ENCODE measurements around the gene PKNOX2.

Gene PKNOX2

DNA sequence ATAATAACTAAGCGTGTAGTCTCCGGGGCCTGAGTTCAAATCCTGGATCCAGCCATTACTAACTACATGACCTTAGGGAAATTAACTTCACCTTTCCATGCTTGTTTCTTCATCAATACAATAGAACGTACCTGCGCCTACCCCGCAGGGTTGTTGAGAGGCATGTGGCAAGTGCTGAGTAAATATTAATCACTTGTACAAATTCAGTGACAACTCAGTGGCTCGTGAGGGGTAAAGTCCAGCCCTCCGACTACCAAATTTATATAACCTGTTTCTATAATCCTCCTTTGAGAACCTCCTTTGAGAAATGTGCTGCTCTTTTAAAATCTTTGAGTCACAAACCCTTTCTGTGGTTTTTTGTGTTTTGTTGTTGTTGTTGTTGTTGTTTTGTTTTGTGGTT lies 281.7 kb downstream of the PKNOX2 start:
- TF ChIP-seq, protein P1, sequence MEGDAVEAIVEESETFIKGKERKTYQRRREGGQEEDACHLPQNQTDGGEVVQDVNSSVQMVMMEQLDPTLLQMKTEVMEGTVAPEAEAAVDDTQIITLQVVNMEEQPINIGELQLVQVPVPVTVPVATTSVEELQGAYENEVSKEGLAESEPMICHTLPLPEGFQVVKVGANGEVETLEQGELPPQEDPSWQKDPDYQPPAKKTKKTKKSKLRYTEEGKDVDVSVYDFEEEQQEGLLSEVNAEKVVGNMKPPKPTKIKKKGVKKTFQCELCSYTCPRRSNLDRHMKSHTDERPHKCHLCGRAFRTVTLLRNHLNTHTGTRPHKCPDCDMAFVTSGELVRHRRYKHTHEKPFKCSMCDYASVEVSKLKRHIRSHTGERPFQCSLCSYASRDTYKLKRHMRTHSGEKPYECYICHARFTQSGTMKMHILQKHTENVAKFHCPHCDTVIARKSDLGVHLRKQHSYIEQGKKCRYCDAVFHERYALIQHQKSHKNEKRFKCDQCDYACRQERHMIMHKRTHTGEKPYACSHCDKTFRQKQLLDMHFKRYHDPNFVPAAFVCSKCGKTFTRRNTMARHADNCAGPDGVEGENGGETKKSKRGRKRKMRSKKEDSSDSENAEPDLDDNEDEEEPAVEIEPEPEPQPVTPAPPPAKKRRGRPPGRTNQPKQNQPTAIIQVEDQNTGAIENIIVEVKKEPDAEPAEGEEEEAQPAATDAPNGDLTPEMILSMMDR (IDR thresholded peaks at IDR 0.05; ENCODE audit: low read depth, low read length), result no peak
- DNase-seq (ENCODE audit: extremely low read depth, low read depth), result no peak

DNA sequence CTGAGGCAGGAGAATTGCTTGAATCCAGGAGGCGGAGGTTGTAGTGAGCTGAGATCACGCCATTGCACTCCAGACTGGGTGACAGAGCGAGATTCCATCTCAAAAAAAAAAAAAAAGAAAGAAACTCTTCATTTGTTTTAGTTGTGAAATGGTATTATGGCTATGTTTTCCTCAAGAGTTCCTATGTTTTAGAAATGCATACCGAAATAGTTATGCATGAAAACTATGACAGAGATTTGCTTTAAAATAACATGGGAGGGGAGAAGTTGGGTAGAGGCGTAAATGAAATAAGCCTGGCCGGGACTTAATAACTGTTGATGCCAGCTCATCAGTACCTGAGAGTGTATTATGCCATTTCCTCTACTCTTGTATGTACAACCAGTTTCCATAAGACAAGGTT lies 283.2 kb downstream of the PKNOX2 start:
- TF ChIP-seq, protein P1 (IDR thresholded peaks at IDR 0.05; ENCODE audit: low read depth, low read length), result no peak
- no peak for DNase-seq (ENCODE audit: extremely low read depth, low read depth)

DNA sequence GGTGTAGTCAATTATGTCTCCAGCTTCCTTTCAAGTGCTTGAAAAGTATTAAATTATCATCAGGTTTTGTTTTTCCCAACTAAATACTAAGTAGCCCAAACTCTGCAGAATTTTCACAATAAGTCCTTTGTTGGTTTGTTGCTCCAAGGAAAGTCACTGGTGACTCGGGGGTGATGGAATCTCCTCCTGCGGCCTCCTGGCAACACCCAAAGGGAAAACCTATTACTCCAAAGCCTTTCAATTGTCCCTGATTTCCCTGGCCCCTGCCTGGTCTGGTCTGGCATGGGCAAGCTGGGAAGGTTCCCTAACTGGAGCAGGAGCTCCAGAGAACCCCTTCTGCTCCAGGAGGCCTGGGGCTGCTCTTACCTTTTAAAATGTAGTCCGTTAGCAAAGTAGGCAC lies 283.6 kb downstream of the PKNOX2 start:
- TF ChIP-seq, protein P1 (IDR thresholded peaks at IDR 0.05; ENCODE audit: low read depth, low read length), result no peak
- no peak for DNase-seq (ENCODE audit: extremely low read depth, low read depth)

DNA sequence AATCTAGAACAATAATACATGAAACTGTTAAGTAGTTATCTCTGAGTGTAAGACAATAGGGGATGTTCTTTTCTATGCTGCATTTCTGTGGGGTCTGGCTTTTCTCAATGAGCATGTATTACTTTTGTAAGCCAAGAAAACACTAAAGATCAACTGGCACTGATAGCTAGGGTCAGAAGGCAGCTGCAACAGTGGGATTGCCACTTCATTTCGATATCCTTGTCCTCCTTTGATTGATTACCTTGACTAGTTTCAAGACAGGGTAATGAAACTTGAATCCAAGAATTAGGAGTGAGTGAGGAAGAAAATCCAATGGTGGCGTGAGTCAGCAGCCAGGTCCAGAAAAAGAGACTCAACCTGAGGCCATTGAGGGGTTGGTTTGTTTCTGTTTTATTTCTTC lies 285.0 kb downstream of the PKNOX2 start:
- DNase-seq (ENCODE audit: extremely low read depth, low read depth), result no peak
- TF ChIP-seq, protein P1 (IDR thresholded peaks at IDR 0.05; ENCODE audit: low read depth, low read length), result no peak

DNA sequence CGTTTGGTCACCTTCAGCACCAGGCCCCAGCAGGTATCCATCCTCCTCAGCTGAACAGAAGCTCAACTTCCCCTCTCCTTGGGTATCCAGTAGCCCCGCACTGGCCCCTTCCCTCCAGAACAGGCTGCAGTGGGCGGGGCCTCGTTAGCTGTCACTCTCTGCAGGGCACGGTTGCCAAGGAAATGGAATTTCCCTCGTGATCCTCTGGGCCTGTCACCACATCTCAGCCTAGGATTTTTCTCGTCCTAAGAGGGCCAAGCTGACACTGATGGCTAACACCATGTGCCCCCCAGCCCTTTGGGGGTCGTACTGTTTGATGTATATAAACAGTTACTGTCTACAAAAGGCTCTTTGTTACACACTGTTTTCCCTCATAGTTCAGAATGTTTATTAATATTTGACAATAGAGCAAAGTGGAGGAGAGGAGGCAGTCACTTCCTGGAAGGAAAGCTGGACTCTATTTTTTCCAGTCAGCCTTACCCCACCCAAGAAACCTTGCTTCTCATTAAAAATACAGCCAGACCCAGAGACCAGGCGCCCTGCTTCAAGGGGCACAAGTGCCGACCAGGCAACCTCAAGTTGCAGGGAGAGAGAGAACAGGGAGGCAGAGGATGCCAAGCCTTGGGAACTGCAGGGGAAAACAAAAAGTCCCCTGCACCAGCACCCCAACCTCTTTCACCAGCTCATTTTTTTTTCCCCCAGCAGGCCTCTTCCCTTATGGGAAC lies 287.0 kb downstream of the PKNOX2 start:
- TF ChIP-seq, protein P1 (IDR thresholded peaks at IDR 0.05; ENCODE audit: low read depth, low read length), result no peak

DNA sequence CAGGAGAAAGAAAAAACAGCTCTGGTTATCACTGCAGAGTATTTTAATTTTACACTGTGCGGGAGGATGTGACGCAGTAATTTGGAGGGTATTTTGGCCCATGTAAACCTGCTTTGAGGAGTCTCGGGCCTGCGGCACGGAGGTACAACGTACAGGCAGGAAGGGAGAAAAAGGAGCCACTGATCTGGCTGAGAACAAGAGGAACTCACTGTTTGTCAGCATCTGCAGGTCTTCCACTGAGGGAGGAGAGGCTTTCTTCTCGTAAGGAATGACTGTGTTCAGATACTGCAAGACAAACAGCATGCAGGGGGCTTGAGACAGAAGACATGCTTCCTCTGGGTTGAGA lies 287.5 kb downstream of the PKNOX2 start:
- TF ChIP-seq, protein P1 (IDR thresholded peaks at IDR 0.05; ENCODE audit: low read depth, low read length), result no peak
- DNase-seq (ENCODE audit: extremely low read depth, low read depth), result no peak

More for the DNA sequence above, 287.0 kb downstream of the PKNOX2 start:
- DNase-seq (ENCODE audit: extremely low read depth, low read depth), result no peak

DNA sequence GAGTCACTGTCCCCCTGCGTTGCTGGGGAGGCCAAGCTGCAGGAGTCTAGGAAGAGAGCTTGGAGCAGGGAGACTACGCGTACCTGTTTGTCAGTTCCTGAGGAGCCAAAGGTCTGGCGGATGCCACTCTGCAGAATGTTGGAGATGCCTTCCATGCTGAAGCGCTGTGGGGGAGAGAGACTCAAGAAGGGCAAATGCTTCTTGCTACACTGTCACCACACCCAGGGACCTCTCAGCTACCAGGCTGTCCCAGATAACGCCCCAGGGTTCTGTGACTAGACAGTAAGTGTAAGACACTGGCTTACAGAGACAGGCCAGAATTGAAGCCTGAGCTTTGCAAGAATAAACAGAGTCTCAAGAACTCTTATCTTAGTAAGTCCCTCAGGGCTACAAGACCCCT lies 289.5 kb downstream of the PKNOX2 start:
- DNase-seq (ENCODE audit: extremely low read depth, low read depth), result no peak
- TF ChIP-seq, protein P1 (IDR thresholded peaks at IDR 0.05; ENCODE audit: low read depth, low read length), result no peak
